GM21360 (cell line): ENCODE measurements around the gene SELENOO.

Source experiments
- ATAC-seq: cut with Tn5 transposase; IDR thresholded peaks from one replicate; pipeline ENCODE4 v1.9.1; 2021; ENCODE audit warnings: mild to moderate bottlenecking, moderate library complexity; ENCODE audit not compliant: unreplicated experiment

The SELENOO gene

DNA sequence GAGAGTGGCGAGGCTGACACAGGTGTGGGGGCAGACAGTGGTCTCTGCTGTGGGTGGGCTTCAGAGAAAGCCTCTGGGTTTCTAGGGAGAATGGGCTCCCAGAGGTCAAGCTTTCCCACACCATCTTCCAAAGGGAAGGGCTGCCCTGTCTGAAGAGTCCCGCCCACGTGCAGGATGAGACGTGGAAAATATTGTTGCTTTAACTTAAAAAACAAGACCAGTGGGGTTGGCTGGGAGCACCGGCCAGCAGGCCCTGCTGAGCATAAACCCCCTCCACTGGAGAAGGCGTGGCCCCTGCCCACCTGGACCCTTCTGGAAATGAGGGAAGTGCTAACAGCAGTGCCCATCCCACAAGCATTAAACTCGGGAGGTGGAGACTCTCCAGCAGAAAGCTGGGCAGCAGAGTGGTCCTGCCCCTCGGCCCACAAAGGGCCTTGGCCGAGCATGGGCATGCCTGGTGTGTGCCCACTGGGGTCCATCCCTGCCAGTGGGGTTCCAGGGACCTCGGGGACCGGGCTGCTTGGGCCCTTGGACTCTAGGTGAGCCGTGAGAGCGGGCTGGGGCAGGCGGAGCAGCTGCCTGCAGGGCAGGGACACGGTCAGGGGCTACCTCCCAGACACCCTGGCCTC lies 15.4 kb downstream of the SELENOO start:
- no peak for ATAC-seq

- no peak for ATAC-seq
These were observed 16.1 kb downstream of the SELENOO start for GRCh38 chr22:50216684-50217520.

DNA sequence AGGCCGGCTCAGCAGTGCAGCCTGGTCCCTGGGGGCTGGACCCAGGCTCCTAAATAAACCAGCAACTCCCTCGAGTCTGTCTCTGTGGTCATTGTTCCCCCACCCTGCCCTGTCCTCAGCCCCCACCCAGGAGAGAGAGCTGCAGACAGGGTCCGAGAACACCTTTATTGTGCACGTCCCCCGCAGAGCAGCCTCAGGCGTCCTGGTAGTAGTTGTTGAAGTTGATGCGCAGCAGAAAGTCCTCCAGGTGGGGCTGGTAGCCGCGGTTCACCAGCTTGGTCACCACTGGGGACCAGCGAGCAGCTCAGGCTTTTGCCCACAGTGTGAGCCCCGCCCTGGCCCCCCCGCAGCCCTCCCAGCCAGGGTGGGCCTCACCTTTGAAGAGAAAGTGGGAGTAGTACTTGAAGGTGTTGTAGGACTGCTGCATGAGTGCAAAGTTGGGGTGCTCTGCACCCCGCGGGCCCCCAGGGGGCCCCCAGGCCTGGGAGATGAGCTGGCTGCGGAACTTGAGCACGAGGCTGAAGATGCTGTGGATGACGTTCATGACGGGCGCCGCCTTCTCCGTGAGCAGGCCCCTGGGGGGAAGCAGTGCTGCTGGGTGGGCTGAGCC lies 16.8 kb downstream of the SELENOO start:
- ATAC-seq = no peak

GRCh38 chr22:50218153-50218995 lies 17.6 kb downstream of the SELENOO start:
- no peak for ATAC-seq

- no peak for ATAC-seq
These were observed 18.4 kb downstream of the SELENOO start for GRCh38 chr22:50218996-50219727.

GRCh38 chr22:50219800-50220602 lies 19.2 kb downstream of the SELENOO start:
- no peak for ATAC-seq

DNA sequence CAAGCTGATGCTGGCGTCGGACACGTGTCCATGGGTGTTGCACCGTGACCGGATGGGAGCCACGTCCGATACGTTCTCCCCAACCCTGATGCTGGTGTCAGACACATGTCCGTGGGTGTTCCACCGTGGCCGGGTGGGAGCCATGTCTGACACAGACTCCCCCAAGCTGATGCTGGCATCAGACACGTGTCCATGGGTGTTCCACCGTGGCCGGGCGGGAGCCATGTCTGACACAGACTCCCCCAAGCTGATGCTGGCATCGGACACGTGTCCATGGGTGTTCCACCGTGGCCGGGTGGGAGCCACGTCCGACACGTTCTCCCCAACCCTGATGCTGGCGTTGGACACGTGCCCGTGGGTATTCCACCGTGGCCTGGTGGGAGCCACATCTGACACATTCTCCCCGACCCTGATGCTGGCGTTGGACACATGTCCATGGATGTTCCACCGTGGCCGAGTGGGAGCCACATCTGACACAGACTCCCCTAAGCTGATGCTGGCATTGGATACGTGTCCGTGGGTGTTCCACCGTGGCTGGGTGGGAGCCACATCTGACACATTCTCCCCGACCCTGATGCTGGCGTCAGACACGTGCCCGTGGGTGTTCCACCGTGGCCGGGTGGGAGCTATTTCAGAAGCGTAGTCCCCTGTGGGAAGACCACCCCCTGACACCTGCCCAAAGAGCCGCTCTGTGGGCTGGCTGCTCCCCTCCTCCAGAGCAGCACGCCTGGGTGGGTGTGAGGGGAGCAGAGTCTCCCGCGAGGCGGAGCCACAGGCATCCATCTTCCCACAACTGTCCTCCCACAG lies 20.0 kb downstream of the SELENOO start:
- no peak for ATAC-seq

GRCh38 chr22:50221410-50222300 lies 20.8 kb downstream of the SELENOO start:
- no peak for ATAC-seq

- no peak for ATAC-seq
These were observed 21.7 kb downstream of the SELENOO start for GRCh38 chr22:50222508-50222907.

DNA sequence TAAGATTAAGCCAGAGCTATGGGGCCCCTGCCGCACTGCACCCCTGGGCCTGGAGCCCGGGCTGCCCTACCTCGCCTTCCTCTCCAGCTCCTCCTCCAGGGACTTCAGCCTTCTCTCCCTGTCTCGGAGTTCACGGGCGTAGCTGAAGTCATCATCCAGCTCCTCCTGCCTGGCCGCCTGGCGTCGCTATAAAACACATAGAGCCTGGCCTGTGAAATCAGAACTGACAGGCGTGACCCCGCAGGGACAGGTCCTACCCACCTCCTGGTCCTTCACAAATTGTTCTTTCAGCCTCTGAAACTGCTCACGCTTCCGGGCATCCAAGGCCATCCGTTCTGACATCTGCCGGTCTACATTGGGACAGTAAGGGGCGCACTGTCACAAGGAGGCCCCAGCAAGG lies 23.3 kb downstream of the SELENOO start:
- no peak for ATAC-seq

DNA sequence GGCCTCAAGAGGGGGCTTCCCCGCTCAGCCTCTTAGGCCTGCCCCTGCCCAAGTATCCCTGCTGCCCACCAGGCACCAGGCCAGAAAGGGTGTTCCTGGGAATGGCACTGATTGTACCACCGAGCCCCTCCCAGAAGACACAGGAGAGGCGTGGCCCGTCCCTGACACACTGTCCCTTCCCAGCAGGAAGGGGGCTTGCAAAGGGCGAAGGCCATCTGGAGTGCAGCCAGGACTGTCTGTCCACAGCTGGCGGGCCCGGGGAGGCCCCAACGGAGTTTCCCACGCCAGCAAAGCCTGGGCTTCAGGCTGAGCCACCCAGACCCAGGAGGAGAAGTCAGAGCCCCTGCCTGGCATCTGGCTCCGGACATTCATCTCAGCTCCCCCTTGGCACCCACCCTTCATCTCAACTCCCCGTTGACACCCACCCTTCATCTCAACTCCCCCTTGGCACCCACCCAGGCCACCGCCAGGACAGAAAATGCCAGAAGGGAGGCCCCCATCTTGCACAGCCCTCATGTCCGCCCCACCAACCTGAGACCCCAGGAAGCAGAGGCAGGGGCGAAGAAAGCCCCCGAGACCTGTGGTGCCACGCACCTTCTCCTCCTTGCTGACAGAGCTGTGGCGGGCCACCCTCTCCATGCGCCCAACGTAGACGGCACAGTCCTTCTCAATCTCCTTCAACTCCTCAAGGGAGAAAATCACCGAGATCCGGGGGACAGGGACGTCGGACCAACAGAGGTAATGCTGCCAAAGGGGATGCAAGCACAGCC lies 24.6 kb downstream of the SELENOO start:
- no peak for ATAC-seq

- no peak for ATAC-seq
These were observed 25.5 kb downstream of the SELENOO start for GRCh38 chr22:50226063-50226874.

GRCh38 chr22:50226875-50227165 lies 26.0 kb downstream of the SELENOO start:
- no peak for ATAC-seq

GRCh38 chr22:50227579-50228215 lies 26.9 kb downstream of the SELENOO start:
- no peak for ATAC-seq

GRCh38 chr22:50228366-50228765 lies 27.6 kb downstream of the SELENOO start:
- ATAC-seq = no peak

DNA sequence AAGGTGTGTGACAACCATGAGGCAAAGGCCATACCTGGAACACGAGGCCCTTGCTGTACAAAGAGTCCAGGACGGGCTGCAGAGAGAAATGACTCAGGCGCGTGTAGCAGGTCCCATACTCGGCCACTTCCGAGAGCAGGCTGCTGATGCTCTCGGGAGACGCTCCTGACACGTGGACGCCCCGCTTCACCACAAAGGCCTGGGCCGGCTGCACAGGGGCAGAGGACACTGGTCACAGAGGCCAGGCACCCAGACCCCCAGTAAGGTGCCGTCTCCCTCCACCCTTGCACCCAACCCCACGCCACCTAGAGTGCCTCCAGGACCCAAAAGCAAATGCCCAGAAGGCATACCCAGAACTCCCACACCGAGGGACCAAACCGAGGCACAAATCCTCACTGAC lies 28.6 kb downstream of the SELENOO start:
- ATAC-seq = no peak
